K562 (cell line): ENCODE measurements around the gene AFG1L. TPM values are rescaled to one million over a fixed set of nuclear protein-coding genes. Genes with fewer than 3 reads are reported as not detected.

Source experiments
- ARID1B ChIP-seq: fragments of 450-650 bp; IDR thresholded peaks from 2 replicates; pipeline ENCODE4 v1.6.1; 2016; ENCODE audit warnings: antibody characterized with exemption, mild to moderate bottlenecking, inconsistent platforms
- EGR1 ChIP-seq: fragments of 450-650 bp; conservative IDR thresholded peaks from 2 replicates; pipeline ENCODE4 v1.6.1; 2017; ENCODE audit warnings: mild to moderate bottlenecking
- HMG20A ChIP-seq: fragments of 450-650 bp; formaldehyde crosslinking; conservative IDR thresholded peaks from 2 replicates; pipeline ENCODE4 v1.4.0; 2020; ENCODE audit warnings: mild to moderate bottlenecking, mixed read lengths
- MAZ ChIP-seq, 2 experiments: fragments of 450-650 bp in 1 of 2; sonication (generic) in 1 of 2; formaldehyde crosslinking; IDR thresholded peaks in 1 of 2; conservative IDR thresholded peaks in 1 of 2; 2 replicates each; pipeline versions ENCODE4 v1.4.0 to v1.5.0; 2020; ENCODE audit warnings: mild to moderate bottlenecking in 1 of 2, missing genetic modification reagents in 1 of 2
- MEIS2 ChIP-seq: fragments of 450-650 bp; IDR thresholded peaks from 2 replicates; pipeline ENCODE4 v1.6.1; 2014; ENCODE audit warnings: mild to moderate bottlenecking; ENCODE audit not compliant: partially characterized antibody
- NCOA1 ChIP-seq: fragments of 450-650 bp; IDR thresholded peaks from 2 replicates; pipeline ENCODE4 v1.6.1; 2016; ENCODE audit warnings: low read depth
- RAD21 ChIP-seq, 2 experiments: fragments of 250-450 bp in 1 of 2; fragments of 450-650 bp in 1 of 2; sonication (Bioruptor Pico) in 1 of 2; formaldehyde crosslinking in 1 of 2; IDR thresholded peaks in 1 of 2; conservative IDR thresholded peaks in 1 of 2; 2 replicates each; pipeline versions ENCODE4 v1.4.0 to v1.8.0; 2020 to 2022; ENCODE audit warnings: mild to moderate bottlenecking in 2 of 2, moderate library complexity in 1 of 2
- RHOXF2B ChIP-seq: fragments of 250-450 bp; sonication (Bioruptor Pico); conservative IDR thresholded peaks from 2 replicates; pipeline ENCODE4 v1.5.1; 2021
- TAF9B ChIP-seq: fragments of 450-650 bp; IDR thresholded peaks from 2 replicates; pipeline ENCODE4 v1.6.1; 2018; ENCODE audit warnings: mild to moderate bottlenecking; ENCODE audit not compliant: partially characterized antibody
- TBL1XR1 ChIP-seq, 2 experiments: IDR thresholded peaks; 2 replicates each; pipeline ENCODE4 v1.6.1; 2012; ENCODE audit warnings: improper control_type of control experiment in 2 of 2, low read length in 2 of 2, mild to moderate bottlenecking in 1 of 2
- ZEB2 ChIP-seq: fragments of 450-650 bp; IDR thresholded peaks from 2 replicates; pipeline ENCODE4 v1.6.1; 2016
- ZNF217 ChIP-seq: sonication (generic); formaldehyde crosslinking; IDR thresholded peaks from 2 replicates; pipeline ENCODE4 v1.8.0; 2022; ENCODE audit warnings: mild to moderate bottlenecking, missing genetic modification reagents
- ZNF445 ChIP-seq: fragments of 250-450 bp; sonication (Bioruptor Pico); IDR thresholded peaks from 2 replicates; pipeline ENCODE4 v1.4.0; 2020; ENCODE audit warnings: low read depth, mild to moderate bottlenecking, moderate library complexity
- ZNF644 ChIP-seq: fragments of 200-800 bp; sonication (Bioruptor generic); IDR thresholded peaks from 2 replicates; pipeline ENCODE4 v1.6.1; 2016; ENCODE audit warnings: low read depth, missing genetic modification characterization, missing compliant biosample characterization
- ZSCAN32 ChIP-seq: fragments of 450-650 bp; formaldehyde crosslinking; IDR thresholded peaks from 2 replicates; pipeline ENCODE4 v1.4.0; 2020; ENCODE audit warnings: mild to moderate bottlenecking, moderate library complexity
- polyA plus RNA-seq, 8 experiments: library from polyadenylated mRNA; depleted of rRNA in 4 of 8; stranded (reverse) in 5 of 8; unstranded in 3 of 8; fragments of >200 nt; fragmentation: Nextera tagmentation in 2 of 8; fragmentation: Illumina TruSeq in 1 of 8; extraction: Ambion mirVana in 2 of 8; extraction: Trizol in 1 of 8; gene quantifications; 2 replicates each; pipeline versions ENCODE4 v1.2.1 to v1.2.3, GENCODE V29; 2011 to 2014; ENCODE audit warnings: inconsistent platforms in 1 of 8, missing spikeins in 1 of 8
- total RNA-seq, 7 experiments: library from RNA; depleted of rRNA in 6 of 7; stranded (reverse); fragments of >200 nt in 6 of 7; fragmentation: Illumina TruSeq in 2 of 7; extraction: Trizol in 2 of 7; gene quantifications; 2 replicates each; pipeline versions ENCODE4 v1.2.1 to v1.2.3, GENCODE V29; 2011 to 2021; ENCODE audit warnings: low replicate concordance in 1 of 7
- TF ChIP-seq, protein P1 (sequence below), 2 experiments: fragments of 450-650 bp in 1 of 2; sonication (generic) in 1 of 2; formaldehyde crosslinking in 1 of 2; IDR thresholded peaks in 1 of 2; conservative IDR thresholded peaks in 1 of 2; 2 replicates each; pipeline versions ENCODE4 v1.6.1 to v1.8.1; 2016 to 2023; ENCODE audit warnings: mild to moderate bottlenecking in 2 of 2, moderate library complexity in 2 of 2, inconsistent platforms in 1 of 2, missing genetic modification reagents in 1 of 2
- TF ChIP-seq, protein P2 (sequence below): fragments of 250-450 bp; sonication (Bioruptor Pico); IDR thresholded peaks from 2 replicates; pipeline ENCODE4 v1.5.0; 2021
- TF ChIP-seq, protein P3 (sequence below): fragments of 250-450 bp; sonication (Bioruptor Pico); IDR thresholded peaks from 2 replicates; pipeline ENCODE4 v1.8.0; 2021; ENCODE audit warnings: borderline replicate concordance, mild to moderate bottlenecking, moderate library complexity; ENCODE audit not compliant: poor library complexity, severe bottlenecking
- TF ChIP-seq, protein P4 (sequence below): sonication (generic); formaldehyde crosslinking; IDR thresholded peaks from 2 replicates; pipeline ENCODE4 v1.8.0; 2022; ENCODE audit warnings: mild to moderate bottlenecking, low read depth, missing genetic modification reagents
- TF ChIP-seq, protein P5 (sequence below), 2 experiments: fragments of 450-650 bp; IDR thresholded peaks; 2 replicates each; pipeline ENCODE4 v1.6.1; 2016
- TF ChIP-seq, protein P6 (sequence below): fragments of 450-650 bp; conservative IDR thresholded peaks from 2 replicates; pipeline ENCODE4 v1.6.1; 2016; ENCODE audit warnings: missing genetic modification characterization, low read depth, mild to moderate bottlenecking, control low read depth, missing compliant biosample characterization

The AFG1L gene
- total and polyA plus RNA-seq, 9 of the 15 experiments (the other 6 are each of a cell fraction or from before 2014, with no cell fraction given), result 2.2 to 15.5 (median 5.8) TPM

DNA sequence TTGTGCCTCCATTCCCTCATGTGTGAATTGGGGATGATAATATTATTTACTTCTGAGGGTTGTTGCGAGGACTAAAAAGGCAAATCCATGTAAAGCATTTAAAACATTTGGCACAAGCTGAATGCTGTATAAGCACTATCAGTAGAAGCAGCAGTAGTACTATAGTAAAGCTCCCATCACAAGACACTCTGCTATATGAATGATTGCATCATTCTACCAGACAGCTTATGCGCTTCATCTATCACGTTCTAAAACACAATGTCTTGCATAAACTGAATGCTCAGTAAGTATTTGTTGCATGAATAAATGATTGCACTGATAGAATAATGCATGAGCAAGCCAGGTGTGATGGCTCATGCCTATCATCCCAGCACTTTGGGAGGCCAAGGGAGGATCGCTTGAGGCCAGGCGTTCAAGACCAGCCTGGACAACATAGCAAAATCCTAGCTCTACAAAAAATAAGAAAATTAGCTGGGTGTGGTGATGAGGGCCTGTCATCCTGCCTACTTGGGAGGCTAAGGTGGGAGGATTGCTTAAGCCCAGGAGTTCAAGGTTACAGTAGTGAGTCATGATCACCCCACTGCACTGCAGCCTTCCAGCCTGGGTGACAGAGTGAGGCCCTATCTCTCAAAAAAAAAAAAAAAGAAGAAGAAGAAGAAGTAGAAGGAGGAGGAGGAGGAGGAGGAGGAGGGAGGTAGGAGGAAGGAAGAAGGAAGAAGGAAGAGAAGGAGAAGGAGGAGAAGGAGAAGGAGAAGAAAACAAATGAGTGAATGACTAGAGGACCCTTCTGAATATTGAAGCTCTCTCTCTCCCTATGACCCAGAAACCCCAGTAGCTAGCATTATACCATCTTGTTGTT lies 215.8 kb downstream of the AFG1L start (continued):
- TF ChIP-seq, protein P1, sequence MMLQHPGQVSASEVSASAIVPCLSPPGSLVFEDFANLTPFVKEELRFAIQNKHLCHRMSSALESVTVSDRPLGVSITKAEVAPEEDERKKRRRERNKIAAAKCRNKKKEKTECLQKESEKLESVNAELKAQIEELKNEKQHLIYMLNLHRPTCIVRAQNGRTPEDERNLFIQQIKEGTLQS (IDR thresholded peaks at IDR 0.05), result peak; percentile 76
- TF ChIP-seq, protein P1 (CRISPR knock-in tag; conservative IDR thresholded peaks at IDR 0.05), result no peak
- TF ChIP-seq, protein P2, sequence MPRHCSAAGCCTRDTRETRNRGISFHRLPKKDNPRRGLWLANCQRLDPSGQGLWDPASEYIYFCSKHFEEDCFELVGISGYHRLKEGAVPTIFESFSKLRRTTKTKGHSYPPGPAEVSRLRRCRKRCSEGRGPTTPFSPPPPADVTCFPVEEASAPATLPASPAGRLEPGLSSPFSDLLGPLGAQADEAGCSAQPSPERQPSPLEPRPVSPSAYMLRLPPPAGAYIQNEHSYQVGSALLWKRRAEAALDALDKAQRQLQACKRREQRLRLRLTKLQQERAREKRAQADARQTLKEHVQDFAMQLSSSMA (CRISPR knock-in tag), result no peak
- TF ChIP-seq RHOXF2B (no peak), EGR1 (peak; percentile 64), ARID1B (0 out of 2 replicates have a peak, but pooled peaks have one; percentile 21), ZEB2 (no peak), HMG20A (CRISPR knock-in tag) (no peak), MAZ (CRISPR knock-in tag; conservative IDR thresholded peaks at IDR 0.05 in 1 of 2, IDR thresholded peaks at IDR 0.05 in 1 of 2) (no peak), ZNF644 (tag) (no peak), ZSCAN32 (CRISPR knock-in tag) (no peak), TAF9B (no peak), NCOA1 (no peak), ZNF445 (CRISPR knock-in tag) (no peak), TBL1XR1 (IDR thresholded peaks at IDR 0.05; ENCODE audit: low read length in 2 of 2) (no peak), RAD21 (CRISPR knock-in tag; conservative IDR thresholded peaks at IDR 0.05 in 1 of 2, IDR thresholded peaks at IDR 0.05 in 1 of 2) (no peak), MEIS2 (no peak), ZNF217 (CRISPR knock-in tag) (no peak)
- TF ChIP-seq, protein P3, sequence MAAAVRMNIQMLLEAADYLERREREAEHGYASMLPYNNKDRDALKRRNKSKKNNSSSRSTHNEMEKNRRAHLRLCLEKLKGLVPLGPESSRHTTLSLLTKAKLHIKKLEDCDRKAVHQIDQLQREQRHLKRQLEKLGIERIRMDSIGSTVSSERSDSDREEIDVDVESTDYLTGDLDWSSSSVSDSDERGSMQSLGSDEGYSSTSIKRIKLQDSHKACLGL (CRISPR knock-in tag), result no peak
- TF ChIP-seq, protein P4, sequence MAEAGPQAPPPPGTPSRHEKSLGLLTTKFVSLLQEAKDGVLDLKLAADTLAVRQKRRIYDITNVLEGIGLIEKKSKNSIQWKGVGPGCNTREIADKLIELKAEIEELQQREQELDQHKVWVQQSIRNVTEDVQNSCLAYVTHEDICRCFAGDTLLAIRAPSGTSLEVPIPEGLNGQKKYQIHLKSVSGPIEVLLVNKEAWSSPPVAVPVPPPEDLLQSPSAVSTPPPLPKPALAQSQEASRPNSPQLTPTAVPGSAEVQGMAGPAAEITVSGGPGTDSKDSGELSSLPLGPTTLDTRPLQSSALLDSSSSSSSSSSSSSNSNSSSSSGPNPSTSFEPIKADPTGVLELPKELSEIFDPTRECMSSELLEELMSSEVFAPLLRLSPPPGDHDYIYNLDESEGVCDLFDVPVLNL (CRISPR knock-in tag), result no peak
- TF ChIP-seq, protein P5, sequence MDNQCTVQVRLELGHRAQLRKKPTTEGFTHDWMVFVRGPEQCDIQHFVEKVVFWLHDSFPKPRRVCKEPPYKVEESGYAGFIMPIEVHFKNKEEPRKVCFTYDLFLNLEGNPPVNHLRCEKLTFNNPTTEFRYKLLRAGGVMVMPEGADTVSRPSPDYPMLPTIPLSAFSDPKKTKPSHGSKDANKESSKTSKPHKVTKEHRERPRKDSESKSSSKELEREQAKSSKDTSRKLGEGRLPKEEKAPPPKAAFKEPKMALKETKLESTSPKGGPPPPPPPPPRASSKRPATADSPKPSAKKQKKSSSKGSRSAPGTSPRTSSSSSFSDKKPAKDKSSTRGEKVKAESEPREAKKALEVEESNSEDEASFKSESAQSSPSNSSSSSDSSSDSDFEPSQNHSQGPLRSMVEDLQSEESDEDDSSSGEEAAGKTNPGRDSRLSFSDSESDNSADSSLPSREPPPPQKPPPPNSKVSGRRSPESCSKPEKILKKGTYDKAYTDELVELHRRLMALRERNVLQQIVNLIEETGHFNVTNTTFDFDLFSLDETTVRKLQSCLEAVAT (IDR thresholded peaks at IDR 0.05), result no peak
- TF ChIP-seq, protein P6, sequence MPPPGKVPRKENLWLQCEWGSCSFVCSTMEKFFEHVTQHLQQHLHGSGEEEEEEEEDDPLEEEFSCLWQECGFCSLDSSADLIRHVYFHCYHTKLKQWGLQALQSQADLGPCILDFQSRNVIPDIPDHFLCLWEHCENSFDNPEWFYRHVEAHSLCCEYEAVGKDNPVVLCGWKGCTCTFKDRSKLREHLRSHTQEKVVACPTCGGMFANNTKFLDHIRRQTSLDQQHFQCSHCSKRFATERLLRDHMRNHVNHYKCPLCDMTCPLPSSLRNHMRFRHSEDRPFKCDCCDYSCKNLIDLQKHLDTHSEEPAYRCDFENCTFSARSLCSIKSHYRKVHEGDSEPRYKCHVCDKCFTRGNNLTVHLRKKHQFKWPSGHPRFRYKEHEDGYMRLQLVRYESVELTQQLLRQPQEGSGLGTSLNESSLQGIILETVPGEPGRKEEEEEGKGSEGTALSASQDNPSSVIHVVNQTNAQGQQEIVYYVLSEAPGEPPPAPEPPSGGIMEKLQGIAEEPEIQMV, result no peak
